ENCODE results near the gene SPPL3.

GRCh38 chr12:120944645-120945217, 40.6 kb upstream of the SPPL3 start:
- TF ChIP-seq POLR2AphosphoS5 (IDR thresholded peaks at IDR 0.05; ENCODE audit: borderline replicate concordance, low read depth, low read length) = no peak
- no peak for TF ChIP-seq EZH2 (IDR thresholded peaks at IDR 0.05)
- TF ChIP-seq FOXP2 (optimal IDR thresholded peaks at IDR 0.05; ENCODE audit: control extremely low read depth, extremely low read length, insufficient read depth) = no peak

Measured in SK-N-MC (cell line).